Measurements from ENCODE around the gene PRND.
"Not testable (repeated sequence)": the region's sequence is repeated elsewhere in the genome, so short reads cannot be mapped to it uniquely, and the experiment has no call there.

The PRND gene

DNA sequence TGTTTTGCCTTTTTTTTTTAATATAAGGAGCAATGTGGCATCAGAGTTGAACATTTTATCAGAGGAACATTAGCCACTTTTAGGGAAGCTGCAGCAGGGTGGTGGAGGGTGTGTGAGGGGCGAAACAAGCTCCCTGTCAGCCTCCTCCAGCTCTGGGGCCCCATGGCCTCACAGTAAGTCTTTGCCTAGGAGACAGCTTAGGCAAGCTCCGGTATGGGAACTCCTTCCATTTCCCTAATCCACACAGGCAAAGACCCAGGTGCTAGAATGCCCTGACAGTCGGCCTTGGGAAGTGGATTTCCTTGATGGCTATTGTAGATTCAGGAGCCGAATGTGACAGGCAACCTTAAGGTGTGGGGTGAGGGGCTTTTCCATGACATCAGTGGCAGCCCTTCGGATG, 862 bp downstream of the PRND start:
- no peak for DNase-seq (ENCODE audit: low read depth)
- TF ChIP-seq, protein P1, sequence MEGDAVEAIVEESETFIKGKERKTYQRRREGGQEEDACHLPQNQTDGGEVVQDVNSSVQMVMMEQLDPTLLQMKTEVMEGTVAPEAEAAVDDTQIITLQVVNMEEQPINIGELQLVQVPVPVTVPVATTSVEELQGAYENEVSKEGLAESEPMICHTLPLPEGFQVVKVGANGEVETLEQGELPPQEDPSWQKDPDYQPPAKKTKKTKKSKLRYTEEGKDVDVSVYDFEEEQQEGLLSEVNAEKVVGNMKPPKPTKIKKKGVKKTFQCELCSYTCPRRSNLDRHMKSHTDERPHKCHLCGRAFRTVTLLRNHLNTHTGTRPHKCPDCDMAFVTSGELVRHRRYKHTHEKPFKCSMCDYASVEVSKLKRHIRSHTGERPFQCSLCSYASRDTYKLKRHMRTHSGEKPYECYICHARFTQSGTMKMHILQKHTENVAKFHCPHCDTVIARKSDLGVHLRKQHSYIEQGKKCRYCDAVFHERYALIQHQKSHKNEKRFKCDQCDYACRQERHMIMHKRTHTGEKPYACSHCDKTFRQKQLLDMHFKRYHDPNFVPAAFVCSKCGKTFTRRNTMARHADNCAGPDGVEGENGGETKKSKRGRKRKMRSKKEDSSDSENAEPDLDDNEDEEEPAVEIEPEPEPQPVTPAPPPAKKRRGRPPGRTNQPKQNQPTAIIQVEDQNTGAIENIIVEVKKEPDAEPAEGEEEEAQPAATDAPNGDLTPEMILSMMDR (IDR thresholded peaks at IDR 0.05; ENCODE audit: insufficient read depth, low read depth, low read length, missing control alignments) = no peak
- no peak overlapping the region for H3K4me3 ChIP-seq (ENCODE audit: low read length)

DNA sequence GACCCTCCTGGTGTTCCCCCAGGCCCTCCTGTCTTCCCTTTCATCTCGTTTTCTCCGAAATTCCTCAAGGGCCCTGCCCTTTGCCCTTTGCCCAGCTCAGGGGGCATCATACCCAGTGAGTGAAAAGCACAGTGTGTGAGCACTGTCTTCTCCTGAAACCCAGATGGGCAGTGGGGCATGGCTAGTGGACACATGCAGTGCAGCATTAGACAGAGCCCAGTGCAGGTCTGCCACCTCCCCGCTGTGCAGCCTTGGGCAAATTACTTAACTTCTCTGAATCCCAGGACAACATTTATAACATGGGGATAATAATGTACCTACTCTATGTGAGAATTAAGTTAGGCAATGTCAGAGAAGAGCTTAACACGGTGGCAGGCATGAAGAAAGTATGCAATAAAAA, 1.3 kb downstream of the PRND start:
- H3K4me3 ChIP-seq (ENCODE audit: low read length) = no peak overlapping the region
- TF ChIP-seq, protein P1 (IDR thresholded peaks at IDR 0.05; ENCODE audit: insufficient read depth, low read depth, low read length, missing control alignments) = no peak
- DNase-seq (ENCODE audit: low read depth) = no peak

DNA sequence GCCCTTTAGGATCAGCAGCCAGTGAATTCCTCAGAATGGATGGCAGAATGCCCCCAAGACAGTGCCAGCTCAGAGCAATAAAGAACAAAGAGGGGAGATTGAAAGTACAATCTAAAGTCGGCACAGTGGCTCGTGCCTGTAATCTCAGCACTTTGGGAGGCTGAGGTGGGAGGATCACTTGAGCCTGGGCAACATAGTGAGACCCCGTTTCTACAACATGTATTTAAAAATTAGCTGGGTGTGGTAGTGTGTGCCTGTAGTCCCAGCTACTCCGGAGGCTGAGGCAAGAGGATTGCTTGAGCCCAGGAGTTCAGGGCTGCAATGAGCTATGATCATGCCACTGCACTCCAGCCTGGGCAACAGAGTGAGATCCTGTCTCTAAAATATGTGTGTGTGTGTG, 1.8 kb downstream of the PRND start:
- not testable (repeated sequence) for DNase-seq (ENCODE audit: low read depth); H3K4me3 ChIP-seq (ENCODE audit: low read length)

DNA sequence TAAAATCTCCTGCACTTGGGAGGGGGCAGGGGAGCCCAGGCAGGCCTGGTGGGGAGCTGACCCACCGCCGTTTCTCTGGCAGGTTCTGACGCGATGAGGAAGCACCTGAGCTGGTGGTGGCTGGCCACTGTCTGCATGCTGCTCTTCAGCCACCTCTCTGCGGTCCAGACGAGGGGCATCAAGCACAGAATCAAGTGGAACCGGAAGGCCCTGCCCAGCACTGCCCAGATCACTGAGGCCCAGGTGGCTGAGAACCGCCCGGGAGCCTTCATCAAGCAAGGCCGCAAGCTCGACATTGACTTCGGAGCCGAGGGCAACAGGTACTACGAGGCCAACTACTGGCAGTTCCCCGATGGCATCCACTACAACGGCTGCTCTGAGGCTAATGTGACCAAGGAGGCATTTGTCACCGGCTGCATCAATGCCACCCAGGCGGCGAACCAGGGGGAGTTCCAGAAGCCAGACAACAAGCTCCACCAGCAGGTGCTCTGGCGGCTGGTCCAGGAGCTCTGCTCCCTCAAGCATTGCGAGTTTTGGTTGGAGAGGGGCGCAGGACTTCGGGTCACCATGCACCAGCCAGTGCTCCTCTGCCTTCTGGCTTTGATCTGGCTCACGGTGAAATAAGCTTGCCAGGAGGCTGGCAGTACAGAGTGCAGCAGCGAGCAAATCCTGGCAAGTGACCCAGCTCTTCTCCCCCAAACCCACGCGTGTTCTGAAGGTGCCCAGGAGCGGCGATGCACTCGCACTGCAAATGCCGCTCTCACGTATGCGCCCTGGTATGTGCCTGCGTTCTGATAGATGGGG, 3.0 kb downstream of the PRND start:
- H3K4me3 ChIP-seq (ENCODE audit: low read length) = no peak overlapping the region
- DNase-seq (ENCODE audit: low read depth) = no peak
- TF ChIP-seq, protein P1 (IDR thresholded peaks at IDR 0.05; ENCODE audit: insufficient read depth, low read depth, low read length, missing control alignments) = no peak

DNA sequence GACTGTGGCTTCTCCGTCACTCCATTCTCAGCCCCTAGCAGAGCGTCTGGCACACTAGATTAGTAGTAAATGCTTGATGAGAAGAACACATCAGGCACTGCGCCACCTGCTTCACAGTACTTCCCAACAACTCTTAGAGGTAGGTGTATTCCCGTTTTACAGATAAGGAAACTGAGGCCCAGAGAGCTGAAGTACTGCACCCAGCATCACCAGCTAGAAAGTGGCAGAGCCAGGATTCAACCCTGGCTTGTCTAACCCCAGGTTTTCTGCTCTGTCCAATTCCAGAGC, 3.5 kb downstream of the PRND start:
- DNase-seq (ENCODE audit: low read depth) = no peak
- TF ChIP-seq, protein P1 (IDR thresholded peaks at IDR 0.05; ENCODE audit: insufficient read depth, low read depth, low read length, missing control alignments) = no peak
- H3K4me3 ChIP-seq (ENCODE audit: low read length) = no peak overlapping the region

DNA sequence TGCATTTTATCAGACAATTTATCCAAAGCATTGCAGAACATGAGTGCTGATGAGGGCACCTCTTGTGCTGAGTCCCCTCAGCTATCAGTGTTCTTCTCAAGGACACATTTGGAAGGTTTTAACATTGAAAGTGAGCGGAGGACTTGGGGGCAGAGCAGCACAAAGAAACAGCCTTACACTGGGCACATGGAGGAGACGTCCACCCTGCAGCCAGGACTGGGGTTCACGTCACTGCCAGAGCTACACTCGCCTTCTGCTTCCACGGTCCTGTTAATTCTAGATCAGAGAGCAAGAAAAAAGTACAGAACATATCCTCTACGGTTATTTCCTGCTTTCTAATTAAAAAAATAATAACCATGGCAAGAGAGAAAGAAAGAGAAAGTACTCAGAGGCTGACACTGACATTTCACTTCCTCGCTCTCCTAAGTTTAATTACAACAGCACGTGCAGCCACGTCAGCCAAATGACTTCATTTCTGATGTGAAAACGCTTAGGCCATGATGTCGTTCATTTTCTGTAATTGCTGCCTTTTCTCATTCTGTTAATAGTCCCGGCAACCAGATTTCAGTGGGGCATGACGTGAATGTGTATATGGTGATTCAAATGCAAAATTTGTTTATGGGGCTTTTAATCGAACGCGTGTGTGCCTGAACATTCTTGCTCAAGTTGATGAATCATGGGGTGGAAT, 5.1 kb downstream of the PRND start:
- TF ChIP-seq, protein P1 (IDR thresholded peaks at IDR 0.05; ENCODE audit: insufficient read depth, low read depth, low read length, missing control alignments) = no peak
- peak; percentile 61 for DNase-seq (ENCODE audit: low read depth)

DNA sequence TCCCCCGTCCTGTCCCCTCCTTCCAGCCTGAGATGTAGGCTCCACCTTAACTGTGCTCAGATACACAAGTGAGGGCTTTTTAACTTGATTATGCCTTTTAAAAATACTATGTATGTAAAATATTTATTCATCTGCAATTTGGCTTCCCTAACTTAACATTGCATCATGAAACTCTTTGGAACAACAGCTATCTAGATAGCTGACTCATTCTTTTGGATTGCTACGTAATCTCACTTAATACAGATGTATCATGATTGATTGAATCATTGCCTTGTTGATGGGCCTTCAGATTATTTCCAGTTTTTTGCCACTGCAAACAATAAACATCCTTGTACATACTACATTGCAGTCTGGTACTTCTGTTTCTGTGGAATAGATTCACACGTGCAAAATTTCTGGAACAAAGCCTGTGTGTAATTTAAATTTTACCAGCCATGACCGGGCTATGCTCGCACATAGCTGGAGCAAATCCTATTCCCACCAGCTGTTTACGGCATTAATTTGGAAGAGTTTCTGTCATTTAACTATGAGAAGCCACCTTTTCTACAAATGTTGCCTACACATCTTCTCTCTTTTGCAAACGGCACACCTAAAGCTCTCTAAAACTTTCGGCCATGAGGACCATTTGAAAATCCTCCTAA, 6.5 kb downstream of the PRND start:
- TF ChIP-seq, protein P1 (IDR thresholded peaks at IDR 0.05; ENCODE audit: insufficient read depth, low read depth, low read length, missing control alignments) = no peak
- DNase-seq (ENCODE audit: low read depth) = peak; percentile 79
- no peak overlapping the region for H3K4me3 ChIP-seq (ENCODE audit: low read length)

More for the DNA sequence above, 5.1 kb downstream of the PRND start:
- H3K4me3 ChIP-seq (ENCODE audit: low read length) = no peak overlapping the region

All from epithelial cell of esophagus (primary cell).